GM12892 (cell line): ENCODE data around the gene SLCO4A1.

ENCODE experiments used
- POLR2A ChIP-seq: IDR thresholded peaks from 2 replicates; pipeline ENCODE4 v1.6.1; 2011; ENCODE audit warnings: low read depth, low read length, control low read depth
- POLR2AphosphoS5 ChIP-seq: IDR thresholded peaks from 2 replicates; pipeline ENCODE4 v1.6.1; 2011; ENCODE audit warnings: low read depth, low read length, control low read depth

GRCh38 chr20:62646851-62647520, 4.7 kb downstream of the SLCO4A1 start:
- TF ChIP-seq POLR2A (peak; percentile 62; the same call in 1 of the 2 replicates), POLR2AphosphoS5 (0 out of 2 replicates have a peak, but pooled peaks have one; percentile 23)
